H9 (cell line): ENCODE data around the gene STAB2. TPM values are rescaled to one million over a fixed set of nuclear protein-coding genes. Genes with fewer than 3 reads are reported as not detected.

ENCODE experiments used
- DNase-seq: peaks from one replicate; pipeline ENCODE4 v3.0.0-alpha.2; 2017
- H2AFZ ChIP-seq: one replicate; pipeline ENCODE4 v1.6.1; 2013; ENCODE audit warnings: mild to moderate bottlenecking, low read length, control low read depth, moderate library complexity
- H2AK5ac ChIP-seq: 2 replicates; pipeline ENCODE4 v1.6.1; 2013; ENCODE audit warnings: low read length, control low read depth, mixed read lengths; ENCODE audit not compliant: insufficient read length
- H2BK120ac ChIP-seq: one replicate; pipeline ENCODE4 v1.6.1; 2013; ENCODE audit warnings: low read depth, mild to moderate bottlenecking, low read length, control low read depth, inconsistent platforms; ENCODE audit not compliant: poor library complexity, severe bottlenecking
- H2BK12ac ChIP-seq: 2 replicates; pipeline ENCODE4 v1.6.1; 2013; ENCODE audit warnings: low read length, control low read depth, mixed read lengths, low read depth; ENCODE audit not compliant: insufficient read length
- H2BK15ac ChIP-seq: 2 replicates; pipeline ENCODE4 v1.6.1; 2013; ENCODE audit warnings: low read depth, low read length, control low read depth
- H2BK20ac ChIP-seq: one replicate; pipeline ENCODE4 v1.6.1; 2013; ENCODE audit warnings: low read depth, mild to moderate bottlenecking, low read length, control low read depth, inconsistent platforms; ENCODE audit not compliant: poor library complexity, severe bottlenecking
- H2BK5ac ChIP-seq: 2 replicates; pipeline ENCODE4 v1.6.1; 2013; ENCODE audit warnings: low read length, control low read depth, mixed read lengths; ENCODE audit not compliant: insufficient read length
- H3K14ac ChIP-seq: 2 replicates; pipeline ENCODE4 v1.6.1; 2013; ENCODE audit warnings: low read length, control low read depth; ENCODE audit not compliant: insufficient read depth
- H3K18ac ChIP-seq: 2 replicates; pipeline ENCODE4 v1.6.1; 2013; ENCODE audit warnings: low read depth, mild to moderate bottlenecking, mixed read lengths, low read length, control low read depth; ENCODE audit not compliant: insufficient read length
- H3K23ac ChIP-seq: 2 replicates; pipeline ENCODE4 v1.6.1; 2013; ENCODE audit warnings: low read length, control low read depth, mixed read lengths, low read depth; ENCODE audit not compliant: insufficient read length
- H3K23me2 ChIP-seq: 2 replicates; pipeline ENCODE4 v1.6.1; 2013; ENCODE audit warnings: low read depth, mild to moderate bottlenecking, mixed read lengths, low read length, control low read depth; ENCODE audit not compliant: insufficient read length, poor library complexity, severe bottlenecking
- H3K27ac ChIP-seq: 2 replicates; pipeline ENCODE4 v1.5.1; 2013; ENCODE audit warnings: low read length, control low read depth, mixed read lengths, low read depth; ENCODE audit not compliant: insufficient read length
- H3K27me3 ChIP-seq: 2 replicates; pipeline ENCODE4 v1.6.1; 2013; ENCODE audit warnings: low read length, control low read depth, inconsistent platforms; ENCODE audit not compliant: insufficient read depth
- H3K4ac ChIP-seq: 2 replicates; pipeline ENCODE4 v1.6.1; 2013; ENCODE audit warnings: low read depth, mild to moderate bottlenecking, control low read depth, inconsistent platforms, low read length, moderate library complexity
- H3K4me1 ChIP-seq: 2 replicates; pipeline ENCODE4 v1.6.1; 2013; ENCODE audit warnings: low read length, control low read depth, inconsistent platforms; ENCODE audit not compliant: insufficient read depth
- H3K4me2 ChIP-seq: 2 replicates; pipeline ENCODE4 v1.6.1; 2013; ENCODE audit warnings: low read length, control low read depth, mixed read lengths; ENCODE audit not compliant: insufficient read length, insufficient read depth
- H3K56ac ChIP-seq: 2 replicates; pipeline ENCODE4 v1.6.1; 2013; ENCODE audit warnings: low read depth, mild to moderate bottlenecking, mixed read lengths, low read length, control low read depth; ENCODE audit not compliant: insufficient read length
- H3K79me1 ChIP-seq: 2 replicates; pipeline ENCODE4 v1.6.1; 2013; ENCODE audit warnings: low read depth, mild to moderate bottlenecking, moderate library complexity, low read length, control low read depth, inconsistent platforms; ENCODE audit not compliant: insufficient read depth, poor library complexity, severe bottlenecking
- H3K79me2 ChIP-seq: 2 replicates; pipeline ENCODE4 v1.6.1; 2013; ENCODE audit warnings: low read length, control low read depth, inconsistent platforms; ENCODE audit not compliant: insufficient read depth
- H3K9ac ChIP-seq: 2 replicates; pipeline ENCODE4 v1.6.1; 2013; ENCODE audit warnings: low read length, control low read depth, mixed read lengths; ENCODE audit not compliant: insufficient read length; ENCODE audit errors: extremely low read depth
- H3K9me3 ChIP-seq: one replicate; pipeline ENCODE4 v1.6.1; 2013; ENCODE audit warnings: low read depth, low read length, inconsistent platforms; ENCODE audit not compliant: control insufficient read depth
- H3T11ph ChIP-seq: one replicate; pipeline ENCODE4 v1.6.1; 2013; ENCODE audit warnings: mild to moderate bottlenecking, low read length, control low read depth, inconsistent platforms
- H4K20me1 ChIP-seq: one replicate; pipeline ENCODE4 v1.6.1; 2013; ENCODE audit not compliant: control insufficient read depth, insufficient read length, insufficient read depth
- H4K5ac ChIP-seq: 2 replicates; pipeline ENCODE4 v1.6.1; 2013; ENCODE audit warnings: low read depth, mild to moderate bottlenecking, mixed read lengths, low read length, control low read depth; ENCODE audit not compliant: insufficient read length
- H4K8ac ChIP-seq: replicated peaks from 2 replicates; pipeline ENCODE4 v1.6.1; 2013; ENCODE audit warnings: low read length, control low read depth, mixed read lengths, low read depth; ENCODE audit not compliant: insufficient read length
- H4K91ac ChIP-seq: 2 replicates; pipeline ENCODE4 v1.6.1; 2013; ENCODE audit warnings: low read depth, mild to moderate bottlenecking, moderate library complexity, mixed read lengths, low read length, control low read depth; ENCODE audit not compliant: insufficient read length
- H3K27ac Mint-ChIP-seq, 3 experiments: 2 replicates in 2 of 3; 3 replicates in 1 of 3; pipeline ENCODE4 v1.8.0; 2020 to 2021; ENCODE audit warnings: mixed read lengths in 3 of 3, mild to moderate bottlenecking in 1 of 3, moderate library complexity in 1 of 3
- H3K27me3 Mint-ChIP-seq: 2 replicates; pipeline ENCODE4 v1.8.0; 2021; ENCODE audit warnings: low read depth, mild to moderate bottlenecking, moderate library complexity, mixed read lengths
- H3K36me3 Mint-ChIP-seq, 3 experiments: 2 replicates in 2 of 3; 3 replicates in 1 of 3; pipeline ENCODE4 v1.8.0; 2020 to 2021; ENCODE audit warnings: low read depth in 3 of 3, mixed read lengths in 3 of 3; ENCODE audit not compliant: insufficient read depth in 1 of 3
- H3K4me1 Mint-ChIP-seq, 2 experiments: 2 replicates each; pipeline ENCODE4 v1.8.0; 2020; ENCODE audit warnings: mixed read lengths in 2 of 2
- H3K4me3 Mint-ChIP-seq, 2 experiments: 2 replicates in 1 of 2; 3 replicates in 1 of 2; pipeline ENCODE4 v1.8.0; 2020 to 2021; ENCODE audit warnings: mild to moderate bottlenecking in 2 of 2, mixed read lengths in 2 of 2, moderate library complexity in 1 of 2
- H3K9me3 Mint-ChIP-seq, 2 experiments: 2 replicates in 1 of 2; 3 replicates in 1 of 2; pipeline ENCODE4 v1.8.0; 2020; ENCODE audit warnings: mild to moderate bottlenecking in 2 of 2, mixed read lengths in 2 of 2, moderate library complexity in 1 of 2
- CTCF ChIP-seq: fragments of 200-600 bp; sonication (generic); conservative IDR thresholded peaks from 3 replicates; pipeline ENCODE4 v1.8.0; 2021; ENCODE audit warnings: antibody characterized with exemption, mild to moderate bottlenecking
- WGBS: extraction: QIAGEN DNeasy Blood & Tissue Kit; methylation state at CpG from one replicate; pipeline ENCODE4 v1.1.7; 2013; ENCODE audit warnings: missing lambda C conversion rate, low lambda C conversion rate, mixed read lengths; ENCODE audit not compliant: insufficient read length; ENCODE audit errors: extremely low coverage; 5-methylcytosine and 5-hydroxymethylcytosine counted together
- total RNA-seq: library from RNA; stranded (reverse); gene quantifications from 2 replicates; pipeline ENCODE4 v1.2.1, GENCODE V29; 2021

STAB2 gene
- total RNA-seq, 1 experiment from 2014 or later: 0.02 TPM

DNA sequence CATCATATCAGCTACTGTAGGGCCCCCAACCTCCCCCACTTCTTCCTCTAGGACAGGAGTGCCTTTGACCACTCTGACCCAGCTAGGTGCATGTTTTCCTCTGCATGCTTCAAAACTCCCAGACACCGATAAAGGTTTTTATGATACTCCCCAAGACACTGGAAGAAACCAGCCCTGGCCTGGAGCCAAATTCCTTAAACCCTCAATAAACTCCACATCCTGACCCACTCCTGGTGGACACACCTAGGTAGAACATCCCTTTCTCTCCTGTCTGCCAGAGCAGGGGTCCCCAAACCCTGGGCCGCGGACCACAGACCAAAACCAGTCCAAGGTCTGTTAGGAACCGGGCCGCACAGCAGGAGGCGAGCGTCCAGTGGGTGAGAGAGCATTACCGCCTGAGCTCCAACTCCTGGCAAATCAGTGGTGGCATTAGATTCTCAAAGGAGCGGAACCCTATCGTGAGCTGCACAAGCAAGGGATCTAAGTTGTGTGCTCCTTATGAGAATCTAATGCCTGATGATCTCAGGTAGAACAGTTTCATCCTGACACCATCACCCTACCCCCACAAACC lies 204.4 kb downstream of the STAB2 start:
- no peak for TF ChIP-seq CTCF
- no CpG with 5 or more reads among the region's 10 CpGs for WGBS

More for the DNA sequence above, 204.4 kb downstream of the STAB2 start:
- Histone ChIP-seq H4K8ac (no peak overlapping the region), H3K23ac (no peak overlapping the region), H3K18ac (no peak overlapping the region), H3T11ph (no peak overlapping the region), H3K79me2 (no peaks in the 10 kb centered on the region), H4K91ac (no peak overlapping the region), H4K20me1 (no peaks in the 10 kb centered on the region), H3K9ac (no peak overlapping the region), H3K56ac (no peak overlapping the region), H4K5ac (no peak overlapping the region), H3K79me1 (no peaks in the 10 kb centered on the region), H2AFZ (no peak overlapping the region), H3K9me3 (no peaks in the 10 kb centered on the region), H3K23me2 (no peaks in the 10 kb centered on the region), H2BK120ac (no peak overlapping the region), H3K14ac (no peak overlapping the region), H2BK5ac (no peak overlapping the region), H2BK12ac (no peak overlapping the region), H3K4ac (no peak overlapping the region), H2BK20ac (no peak overlapping the region), H3K4me2 (no peak overlapping the region), H2BK15ac (no peak overlapping the region), H3K27ac (no peak overlapping the region), H3K4me1 (no peaks in the 10 kb centered on the region), H3K27me3 (no peaks in the 10 kb centered on the region), H2AK5ac (no peak overlapping the region)
- no peak overlapping the region for H3K4me3 Mint-ChIP-seq
- peak overlapping the region in 1 of 3 experiments; percentile 89; a peak in 3 of 7 replicates for H3K27ac Mint-ChIP-seq
- no peaks in the 10 kb centered on the region for H3K9me3 Mint-ChIP-seq
- H3K4me1 Mint-ChIP-seq: peaks cover 0 to 7% of the 10 kb centered on the region in 2 experiments; a peak in 2 of 4 replicates
- no peak for DNase-seq
- H3K27me3 Mint-ChIP-seq: no peaks in the 10 kb centered on the region
- H3K36me3 Mint-ChIP-seq: peaks cover 25 to 45% (median 29%) of the 10 kb centered on the region in 3 experiments
